ENCODE measurements around the gene CCNT1. TPM values are rescaled to one million over a fixed set of nuclear protein-coding genes. Genes with fewer than 3 reads are reported as not detected.

Gene CCNT1
- total RNA-seq: 20.7 and 26.3 TPM in 2 replicates

DNA sequence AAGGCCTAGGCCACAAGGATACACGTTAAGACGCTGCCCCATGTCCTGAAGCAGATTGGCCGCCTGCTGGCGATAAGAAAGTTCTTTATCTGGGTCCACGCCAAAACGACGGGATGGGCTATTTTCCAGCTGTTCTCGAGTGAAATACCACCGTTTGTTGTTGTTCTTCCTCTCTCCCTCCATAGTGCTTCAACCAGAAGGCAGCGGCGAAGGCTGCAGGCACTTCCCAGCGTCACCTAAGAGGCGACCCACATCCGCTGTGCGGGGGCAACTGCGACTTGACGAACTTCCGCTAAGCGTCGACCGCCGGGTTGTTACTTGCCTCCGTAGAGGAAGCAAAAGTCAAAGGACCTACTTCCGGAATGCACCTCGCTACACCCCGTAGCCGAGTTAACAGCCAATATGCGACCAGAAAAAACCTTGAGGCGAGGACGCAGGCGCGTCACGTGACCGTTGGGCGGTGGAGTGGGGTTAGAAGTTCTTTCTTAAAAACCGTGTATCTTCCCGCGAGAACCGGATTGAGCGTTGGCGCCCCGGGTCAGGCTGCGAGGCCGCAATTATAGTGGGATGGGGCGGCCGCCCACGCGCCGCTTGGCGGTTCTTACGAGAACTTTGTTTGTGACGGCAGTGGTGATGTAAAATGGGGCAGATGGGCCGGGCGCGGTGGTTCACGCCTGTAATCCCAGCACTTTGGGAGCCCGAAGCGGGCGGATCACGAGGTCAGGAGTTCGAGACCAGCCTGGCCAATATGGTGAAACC lies at the start of gene CCNT1:
Gene CCNT1, minus strand, starts transcription at position 215 of the 759 bp plus-strand sequence. Its CDS starts 32 bp downstream, at position 183.

DNA sequence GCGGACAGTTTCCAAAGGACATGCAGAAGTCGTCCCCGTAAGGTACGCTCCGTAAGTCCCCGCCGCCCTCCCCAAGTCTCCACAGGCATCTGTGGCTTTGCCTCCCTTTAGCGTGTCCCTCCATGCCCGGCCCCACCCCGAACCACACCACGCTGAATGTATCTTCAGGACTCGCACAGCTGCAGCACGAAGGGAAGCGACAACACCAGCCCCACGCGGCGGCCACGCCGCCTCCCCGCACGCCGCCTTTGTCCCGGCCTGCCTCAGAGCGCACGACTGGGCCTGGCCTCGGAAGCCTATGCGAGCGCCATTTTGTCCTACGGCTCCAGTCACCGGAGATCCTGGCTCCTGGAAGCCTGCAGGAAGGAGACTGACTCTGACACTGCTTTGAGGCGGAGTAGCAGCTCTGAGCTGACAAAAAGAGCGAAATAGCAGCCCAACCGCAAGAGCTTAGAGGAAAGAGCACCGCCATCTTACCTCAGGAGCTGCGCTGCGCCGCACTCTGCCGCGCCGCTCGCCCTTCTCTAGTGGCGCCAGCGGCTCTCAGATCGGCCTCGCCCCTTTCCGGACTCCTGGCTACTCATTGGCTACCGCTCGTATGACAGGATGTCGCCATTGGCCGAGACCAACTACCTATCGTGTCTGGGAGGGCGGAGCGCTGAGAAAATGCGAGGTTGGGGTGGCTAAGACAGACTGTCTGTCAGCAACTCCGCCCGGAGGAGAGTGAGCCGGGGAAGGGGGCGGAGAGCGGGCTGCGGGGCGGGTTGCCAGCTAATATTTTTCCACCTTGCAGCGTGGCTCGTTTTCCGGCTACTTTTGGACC lies 34.6 kb downstream of the CCNT1 start, which contains the start of gene KANSL2:
Gene KANSL2, minus strand, starts transcription at position 529 of the 823 bp plus-strand sequence. CDS start 606 bp downstream, outside the sequence.

Other genes with a start within 250 kb of the CCNT1 start
- gene ANP32D, start 244.1 kb downstream of the CCNT1 start, total RNA-seq: not detected in 2 replicates
- not detected in 2 replicates for gene C12orf54, start 234.2 kb downstream of the CCNT1 start, total RNA-seq
- gene OR8S1, start 191.1 kb downstream of the CCNT1 start, total RNA-seq: not detected in 2 replicates
- not detected in 2 replicates for gene LALBA, start 146.7 kb downstream of the CCNT1 start, total RNA-seq
- gene KANSL2, start 34.5 kb downstream of the CCNT1 start, total RNA-seq: 45.1 and 50.1 TPM in 2 replicates
- gene ADCY6, start 72.4 kb upstream of the CCNT1 start, total RNA-seq: 44.5 and 72.6 TPM in 2 replicates
- 41.6 and 62.4 TPM in 2 replicates for gene CACNB3, start 101.8 kb upstream of the CCNT1 start, total RNA-seq
- 77.6 and 78.5 TPM in 2 replicates for gene DDX23, start 135.5 kb upstream of the CCNT1 start, total RNA-seq
- gene RND1, start 149.2 kb upstream of the CCNT1 start, total RNA-seq: under 0.01 and 0.33 TPM in 2 replicates
- 10.5 and 18.7 TPM in 2 replicates for gene FKBP11, start 208.8 kb upstream of the CCNT1 start, total RNA-seq
- gene ARF3, start 240.8 kb upstream of the CCNT1 start, total RNA-seq: 37.1 and 45.2 TPM in 2 replicates

All from smooth muscle cell of trachea (primary cell).